ENCODE measurements around the gene HCFC1R1. TPM values are rescaled to one million over a fixed set of nuclear protein-coding genes. Genes with fewer than 3 reads are reported as not detected.

Gene HCFC1R1
- total and polyA plus RNA-seq, 5 experiments from 2014 or later: 13.1 to 16.5 (median 15.1) TPM

DNA sequence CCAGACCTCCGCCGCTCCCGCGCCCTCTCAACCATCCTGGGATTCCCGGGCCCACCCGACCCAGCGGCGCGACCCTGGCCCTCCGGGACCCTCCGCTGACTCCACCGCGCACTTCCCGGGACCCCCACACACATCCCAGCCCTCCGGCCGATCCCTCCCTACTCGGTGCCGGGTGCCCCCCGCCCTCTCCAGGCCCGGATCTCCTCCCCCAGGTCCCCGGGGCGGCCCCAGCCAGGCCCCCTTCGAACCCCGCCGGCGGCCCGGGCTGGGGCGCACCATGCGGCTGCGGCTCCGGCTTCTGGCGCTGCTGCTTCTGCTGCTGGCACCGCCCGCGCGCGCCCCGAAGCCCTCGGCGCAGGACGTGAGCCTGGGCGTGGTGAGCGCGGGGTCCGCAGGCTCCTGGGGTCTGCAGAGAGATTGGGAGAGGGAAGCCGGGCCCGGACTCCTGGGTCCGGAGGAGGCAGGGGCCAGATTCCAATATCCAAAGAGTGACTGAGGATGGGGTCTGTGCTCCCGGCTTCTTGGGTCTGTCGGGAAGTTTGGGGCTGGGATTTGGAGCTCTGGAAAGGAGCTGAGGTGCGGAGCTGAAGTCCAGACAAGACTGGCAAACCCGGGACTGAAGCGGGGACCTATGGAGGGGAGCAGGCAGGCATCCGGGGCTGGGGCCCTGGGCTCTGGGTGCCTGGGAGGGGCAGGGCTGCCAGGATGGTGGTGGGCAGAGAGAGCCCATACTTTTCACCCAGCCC, 23.1 kb upstream of the HCFC1R1 start:
- Mint-ChIP-seq H3K27me3 (peaks cover 0 to 24% (median 21%) of the 10 kb centered on the region in 5 donors), H3K4me3 (peak overlapping the region in 9 of 10 donors; percentile 24 to 71 (median 53)), H3K4me1 (peaks cover 16 to 34% (median 32%) of the 10 kb centered on the region in 4 donors), H3K36me3 (no peaks in the 10 kb centered on the region), H3K27ac (peak overlapping the region in 2 of 10 donors; percentile 43 to 52), H3K9me3 (no peaks in the 10 kb centered on the region)
- DNase-seq: no peak
- POLR2A ChIA-PET: interaction anchor here (0.5 to 4.7 kb wide), 12 partner anchors 12 to 167 kb away, joined by 3 to 23 read pairs (median 4); partner anchors contain the start of gene IL32
- peak; percentile 52 to 57 for ATAC-seq

DNA sequence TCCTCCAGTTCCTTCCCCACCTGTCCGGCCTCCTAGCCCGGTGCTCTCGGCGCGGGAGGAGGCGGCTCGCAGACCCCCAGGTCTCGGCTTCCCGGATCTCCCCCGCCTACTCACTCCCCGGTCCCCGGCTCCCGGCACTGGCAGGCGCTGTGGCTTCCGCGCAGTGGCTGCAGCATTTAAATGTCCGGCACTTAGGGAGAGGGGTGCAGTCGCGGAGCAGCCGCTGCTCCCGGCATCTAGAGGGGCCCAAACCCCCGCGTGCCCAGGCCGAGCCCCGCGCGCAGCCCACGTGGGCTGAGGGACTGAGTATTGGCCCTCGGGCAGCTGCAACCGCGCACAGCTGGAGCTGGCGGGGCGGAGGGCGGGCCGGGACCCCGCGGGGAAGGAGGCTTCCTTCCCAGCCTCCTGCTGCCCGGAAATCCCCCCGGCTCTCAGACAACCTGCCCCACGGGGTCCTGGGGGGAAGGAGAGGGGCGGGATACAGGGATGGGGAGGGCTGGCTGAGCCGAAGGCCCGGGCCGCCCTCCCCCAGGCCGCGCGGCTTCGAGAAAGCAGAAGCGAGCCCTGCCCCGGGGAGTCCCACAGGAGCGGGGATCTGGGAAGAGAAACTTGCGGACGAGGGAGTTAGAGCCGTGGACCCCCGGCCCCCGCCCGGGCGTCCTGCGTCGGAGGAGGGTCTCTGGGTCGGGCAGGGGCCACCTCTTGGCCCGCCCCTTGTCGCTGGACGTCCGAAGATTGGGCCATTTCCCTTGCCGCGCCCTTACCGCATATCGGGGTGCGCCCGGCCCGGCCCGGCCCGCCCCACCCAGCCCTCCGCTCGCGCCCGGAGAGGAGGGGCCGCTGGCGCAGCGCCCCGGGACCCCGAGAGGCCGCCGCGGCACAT, 22.3 kb upstream of the HCFC1R1 start, which contains the start of gene MMP25:
Gene MMP25 (plus strand): TSS at position 804 of the 883 bp plus-strand sequence. CDS start 357 bp downstream, outside the sequence.
- H3K36me3 Mint-ChIP-seq: no peaks in the 10 kb centered on the region
- no peaks in the 10 kb centered on the region for H3K9me3 Mint-ChIP-seq
- peak within 1 kb of the TSS in 2 of 10 donors; percentile 52 to 63 for H3K27ac Mint-ChIP-seq
- POLR2A ChIA-PET: interaction anchor here (1.0 to 4.7 kb wide), 6 partner anchors 11 to 113 kb away, joined by 3 to 23 read pairs (median 4); no protein-coding TSS in a partner anchor
- H3K4me1 Mint-ChIP-seq: peaks cover 16 to 32% (median 29%) of the 10 kb centered on the region in 4 donors
- DNase-seq: no peak
- peaks cover 0 to 27% (median 21%) of the 10 kb centered on the region in 5 donors for H3K27me3 Mint-ChIP-seq
- peak within 1 kb of the TSS; percentile 71 to 87 (median 78) for H3K4me3 Mint-ChIP-seq
- peak; percentile 29 to 45 for ATAC-seq

DNA sequence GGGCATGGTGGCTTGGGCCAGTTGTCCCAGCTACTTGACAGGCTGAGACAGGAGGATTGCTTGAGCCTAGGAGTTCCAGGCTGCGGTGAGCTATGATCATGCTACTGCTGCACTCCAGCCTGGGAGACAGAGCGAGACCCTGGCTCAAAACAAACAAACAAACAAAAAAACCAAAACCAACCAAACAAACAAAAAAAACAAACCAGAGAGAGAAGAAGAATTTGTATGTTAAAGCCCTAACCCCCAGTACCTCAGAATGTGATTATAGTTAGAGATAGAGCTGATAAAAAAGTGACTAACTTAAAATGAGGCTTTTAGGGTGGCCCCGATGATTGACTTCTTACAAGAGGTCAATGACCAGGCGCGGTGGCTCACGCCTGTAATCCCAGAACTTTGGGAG, 21.0 kb upstream of the HCFC1R1 start:
- Mint-ChIP-seq H3K9me3 (no peaks in the 10 kb centered on the region), H3K27ac (peak overlapping the region in 3 of 10 donors; percentile 40 to 52 (median 49)), H3K4me3 (peak overlapping the region; percentile 71 to 87 (median 78)), H3K27me3 (peaks cover 0 to 39% (median 29%) of the 10 kb centered on the region in 5 donors), H3K4me1 (peaks cover 11 to 24% (median 20%) of the 10 kb centered on the region in 4 donors), H3K36me3 (no peaks in the 10 kb centered on the region)
- DNase-seq (no peak), ATAC-seq (no peak)
- POLR2A ChIA-PET: interaction anchor here (0.9 to 1.7 kb wide), 4 partner anchors 10 to 90 kb away, joined by 3 to 6 read pairs (median 4); partner anchors contain the start of gene ZNF213

DNA sequence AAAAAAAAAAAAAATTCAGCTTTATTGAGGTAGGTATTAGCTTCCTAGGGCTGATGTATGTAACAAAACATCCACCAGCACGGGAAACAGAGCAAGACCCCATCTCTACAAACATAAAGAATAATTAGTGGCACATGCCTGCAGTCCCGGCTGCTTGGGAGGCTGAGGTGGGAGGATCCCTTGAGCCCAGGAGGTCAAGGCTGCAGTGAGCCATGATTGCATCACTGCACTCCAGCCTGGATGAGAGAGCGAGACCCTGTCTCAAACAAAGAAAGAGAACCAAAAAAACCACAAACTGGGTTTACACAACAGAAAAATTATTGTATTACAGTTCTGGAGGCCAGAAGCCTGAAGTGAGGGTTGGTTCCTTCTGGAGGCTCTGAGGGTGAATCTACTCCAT, 18.6 kb upstream of the HCFC1R1 start:
- peaks cover 7 to 62% (median 43%) of the 10 kb centered on the region in 5 donors for H3K27me3 Mint-ChIP-seq
- DNase-seq (no peak), ATAC-seq (no peak)
- H3K36me3 Mint-ChIP-seq: peaks cover 0 to under 1% (median 0%) of the 10 kb centered on the region in 3 donors
- POLR2A ChIA-PET: interaction anchor here (0.6 to 1.9 kb wide), 2 partner anchors 11 to 64 kb away, joined by 6 read pairs; no protein-coding TSS in a partner anchor
- H3K4me3 Mint-ChIP-seq: no peak overlapping the region
- H3K4me1 Mint-ChIP-seq: peaks cover 3 to 18% (median 14%) of the 10 kb centered on the region in 4 donors
- no peaks in the 10 kb centered on the region for H3K9me3 Mint-ChIP-seq
- H3K27ac Mint-ChIP-seq: no peak overlapping the region

DNA sequence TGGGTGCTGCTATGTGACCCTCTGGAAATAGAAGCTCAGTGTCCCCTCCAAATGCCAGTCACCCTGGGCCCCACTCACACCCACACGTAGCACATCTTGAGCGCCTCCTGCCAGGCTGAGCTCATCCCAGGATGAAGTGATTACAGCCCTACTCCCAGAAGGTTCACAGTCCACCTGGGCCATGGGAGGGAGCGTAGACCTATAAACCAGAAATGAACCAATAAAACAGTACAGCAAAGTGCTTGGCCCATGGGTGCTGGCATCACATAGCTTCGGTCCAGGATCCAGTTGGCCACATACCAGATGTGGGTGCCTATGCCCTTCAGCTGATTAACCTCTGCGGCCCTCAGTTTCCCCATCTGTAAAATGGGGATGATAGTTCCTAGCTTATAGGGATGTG, 15.2 kb upstream of the HCFC1R1 start:
- Mint-ChIP-seq H3K27me3 (peaks cover 18 to 82% (median 47%) of the 10 kb centered on the region in 5 donors), H3K36me3 (peaks cover 0 to 2% (median 0%) of the 10 kb centered on the region in 3 donors), H3K9me3 (no peaks in the 10 kb centered on the region), H3K4me3 (no peak overlapping the region), H3K4me1 (peaks cover 4 to 13% (median 12%) of the 10 kb centered on the region in 4 donors), H3K27ac (no peak overlapping the region)
- DNase-seq (no peak), ATAC-seq (no peak)
- POLR2A ChIA-PET: interaction anchor here (0.6 to 2.1 kb wide), 3 partner anchors 9 to 28 kb away, joined by 3 to 8 read pairs (median 5); no protein-coding TSS in a partner anchor

DNA sequence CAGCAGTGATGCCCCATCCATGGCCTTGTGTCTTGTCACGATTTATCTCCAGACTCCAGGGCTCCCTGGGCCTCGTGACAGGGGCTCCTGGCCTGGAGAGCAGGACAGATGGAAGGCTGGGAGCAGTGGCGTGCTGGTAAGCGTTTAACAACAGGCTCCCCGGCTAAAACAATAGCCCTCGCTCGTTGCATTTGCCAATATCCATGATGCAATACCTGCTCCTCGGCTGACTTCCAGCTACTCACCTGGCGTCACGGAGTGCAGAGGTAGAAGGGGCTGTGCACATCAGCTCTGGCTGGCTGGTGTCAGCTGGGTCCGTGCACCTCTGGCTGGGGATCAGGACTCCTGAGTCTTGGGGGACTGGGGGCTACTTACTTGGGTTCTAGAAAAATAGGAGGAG, 14.5 kb upstream of the HCFC1R1 start:
- no peak for DNase-seq

DNA sequence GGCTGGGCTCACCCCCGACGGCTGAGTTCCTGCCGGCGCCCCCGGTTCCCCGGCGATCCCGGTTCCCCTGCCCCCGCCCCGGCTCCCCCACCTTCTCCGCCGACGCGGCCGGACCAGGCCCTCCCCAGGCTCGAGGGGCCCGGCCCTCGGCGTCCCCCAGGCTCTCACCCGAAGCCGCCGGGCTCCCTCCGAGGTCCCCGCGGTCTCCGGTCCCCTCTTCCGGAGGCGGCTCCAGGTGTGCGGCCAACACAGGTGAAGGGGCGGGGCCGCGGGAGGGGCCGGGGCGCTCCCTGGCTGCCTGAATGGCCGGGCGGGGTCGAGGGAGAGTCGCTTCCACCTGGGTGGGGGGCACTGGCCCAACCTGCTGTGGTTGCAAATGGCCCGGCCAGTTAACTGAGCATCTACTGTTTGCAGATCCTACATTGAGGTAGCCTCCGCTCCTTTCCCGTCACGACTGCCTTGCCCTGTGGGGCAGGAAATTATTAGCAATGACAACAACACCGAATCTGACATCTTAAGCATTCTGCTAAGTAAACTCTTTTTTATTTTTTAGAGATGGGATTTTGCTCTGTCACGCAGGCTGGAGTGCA, 13.1 kb upstream of the HCFC1R1 start, which contains the start of gene BICDL2:
Gene BICDL2 (minus strand): TSS at position 219 of the 590 bp plus-strand sequence. CDS start 1,448 bp downstream, outside the sequence.
- DNase-seq (no peak), ATAC-seq (peak; percentile 38 to 51)
- POLR2A ChIA-PET: interaction anchor here (0.6 to 2.1 kb wide), 4 partner anchors 8 to 228 kb away, joined by 3 to 8 read pairs (median 3); no protein-coding TSS in a partner anchor
- no peaks in the 10 kb centered on the region for H3K9me3 Mint-ChIP-seq
- peaks cover 0 to 2% (median 0%) of the 10 kb centered on the region in 3 donors for H3K36me3 Mint-ChIP-seq
- H3K27me3 Mint-ChIP-seq: peaks cover 30 to 87% (median 53%) of the 10 kb centered on the region in 5 donors
- peak within 1 kb of the TSS; percentile 8 to 70 (median 54) for H3K4me3 Mint-ChIP-seq
- H3K4me1 Mint-ChIP-seq: peaks cover 6 to 13% (median 12%) of the 10 kb centered on the region in 4 donors
- peak within 1 kb of the TSS in 3 of 10 donors; percentile 14 to 62 (median 59) for H3K27ac Mint-ChIP-seq

More for the DNA sequence above, 14.5 kb upstream of the HCFC1R1 start:
- Mint-ChIP-seq H3K9me3 (no peaks in the 10 kb centered on the region), H3K27me3 (peaks cover 22 to 82% (median 48%) of the 10 kb centered on the region in 5 donors), H3K27ac (peak overlapping the region in 1 of 10 donors; percentile 59), H3K4me3 (peak overlapping the region in 2 of 10 donors; percentile 24 to 36), H3K4me1 (peaks cover 4 to 13% (median 12%) of the 10 kb centered on the region in 4 donors), H3K36me3 (peaks cover 0 to 2% (median 0%) of the 10 kb centered on the region in 3 donors)
- no peak for ATAC-seq
- POLR2A ChIA-PET: interaction anchor here (0.6 to 2.1 kb wide), 2 partner anchors 10 to 1264 kb away, joined by 3 to 8 read pairs; no protein-coding TSS in a partner anchor

- Mint-ChIP-seq H3K4me1 (peaks cover 6 to 14% (median 12%) of the 10 kb centered on the region in 4 donors), H3K4me3 (peak overlapping the region in 6 of 10 donors; percentile 22 to 50 (median 32)), H3K9me3 (no peaks in the 10 kb centered on the region), H3K27ac (peak overlapping the region in 2 of 10 donors; percentile 59 to 62), H3K36me3 (peaks cover 0 to 2% (median 0%) of the 10 kb centered on the region in 3 donors), H3K27me3 (peaks cover 32 to 89% (median 55%) of the 10 kb centered on the region in 5 donors)
- ATAC-seq: peak; percentile 18 to 31
- DNase-seq: no peak
- POLR2A ChIA-PET: interaction anchor here (0.6 to 1.3 kb wide), 3 partner anchors 10 to 19 kb away, joined by 3 to 5 read pairs (median 3); partner anchors contain the start of gene MMP25
Measured at GRCh38 chr16:3035972-3036725, 12.4 kb upstream of the HCFC1R1 start.

GRCh38 chr16:3035289-3035971, 11.7 kb upstream of the HCFC1R1 start:
- POLR2A ChIA-PET: interaction anchor here (1.0 to 1.3 kb wide), 3 partner anchors 10 to 67 kb away, joined by 3 to 5 read pairs (median 3); partner anchors contain the start of gene MMP25
- Mint-ChIP-seq H3K9me3 (no peaks in the 10 kb centered on the region), H3K27me3 (peaks cover 32 to 92% (median 55%) of the 10 kb centered on the region in 5 donors), H3K4me3 (peak overlapping the region in 4 of 10 donors; percentile 26 to 50 (median 42)), H3K36me3 (peaks cover 0 to 2% (median 0%) of the 10 kb centered on the region in 3 donors), H3K27ac (no peak overlapping the region), H3K4me1 (peaks cover 6 to 15% (median 13%) of the 10 kb centered on the region in 4 donors)
- no peak for DNase-seq
- no peak for ATAC-seq

- POLR2A ChIA-PET: interaction anchor here (0.9 to 15.2 kb wide), 8 partner anchors 9 to 99 kb away, joined by 3 to 170 read pairs (median 6); partner anchors contain the start of genes CLDN9, HCFC1R1, THOC6 and TNFRSF12A
- Mint-ChIP-seq H3K27me3 (peaks cover 34 to 85% (median 43%) of the 10 kb centered on the region in 5 donors), H3K4me1 (peaks cover 15 to 40% (median 29%) of the 10 kb centered on the region in 4 donors), H3K4me3 (no peak overlapping the region), H3K27ac (no peak overlapping the region), H3K9me3 (no peaks in the 10 kb centered on the region), H3K36me3 (peaks cover 0 to 2% (median 0%) of the 10 kb centered on the region in 3 donors)
- ATAC-seq (no peak), DNase-seq (no peak)
Measured at GRCh38 chr16:3032624-3033023, 8.9 kb upstream of the HCFC1R1 start.

All from naive thymus-derived CD8-positive, alpha-beta T cell (primary cell).